HCEC 1CT (cell line): Measurements from ENCODE around the gene PPFIA4.
"Not testable (repeated sequence)": the region's sequence is repeated elsewhere in the genome, so short reads cannot be mapped to it uniquely, and the experiment has no call there.

ENCODE experiments used
- DNase-seq: peaks from one replicate; pipeline ENCODE4 v3.0.0-alpha.2; 2017

The PPFIA4 gene

DNA sequence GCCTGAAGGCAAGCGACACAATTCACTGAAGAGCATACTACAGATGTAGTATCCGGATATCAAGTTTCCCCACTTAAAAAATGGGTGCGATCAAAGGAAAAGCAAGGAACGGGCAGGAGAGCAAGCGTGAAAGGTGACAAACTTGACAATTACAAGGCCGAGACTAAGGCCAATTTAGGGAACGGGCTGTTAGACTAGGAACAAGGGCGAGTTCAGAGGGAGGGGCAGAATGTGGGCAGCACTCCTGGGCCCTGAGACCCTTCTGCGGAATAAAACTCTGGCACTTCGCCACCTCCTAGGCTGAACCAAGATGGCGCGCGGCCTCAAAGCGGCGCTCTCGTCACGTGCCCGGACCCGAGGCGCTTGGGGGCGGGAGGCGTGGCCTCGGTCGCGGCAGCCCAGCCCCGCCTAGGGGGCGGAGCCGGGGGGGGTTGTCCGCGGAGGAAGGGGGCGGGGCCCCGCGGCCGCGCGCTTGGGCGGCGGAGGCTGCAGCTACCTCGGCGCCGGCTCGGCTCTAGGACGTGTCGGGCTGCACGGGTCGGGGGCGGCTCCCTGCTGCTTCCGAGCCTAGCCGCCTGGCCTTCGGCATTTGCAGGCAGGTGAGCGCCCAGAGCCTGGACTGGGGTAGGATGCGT is at the start of gene PPFIA4:
PPFIA4 (plus strand) TSS at position 461 of the 635 bp plus-strand sequence. CDS start 12,518 bp downstream, outside the sequence.
- peak; percentile 74 for DNase-seq

DNA sequence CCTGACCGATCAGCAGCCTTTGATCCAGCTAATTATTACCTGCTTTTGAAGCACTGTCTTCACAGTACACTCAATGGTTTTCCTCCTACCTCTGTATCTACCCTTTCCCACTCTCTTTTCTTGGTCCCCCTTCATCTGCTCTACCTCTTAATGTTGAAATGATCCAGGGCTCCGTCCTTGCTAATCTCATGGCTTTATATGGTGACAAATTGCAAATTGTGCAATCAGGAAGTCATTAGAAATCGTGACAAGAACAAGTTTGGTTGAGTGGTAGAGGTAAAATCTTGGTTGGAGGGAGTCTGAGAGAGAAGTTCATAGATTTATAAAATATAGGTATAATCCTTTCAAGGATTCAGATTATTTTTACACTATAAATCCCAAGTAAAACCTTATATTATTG is 49.7 kb upstream of the PPFIA4 start:
- DNase-seq, result no peak

DNA sequence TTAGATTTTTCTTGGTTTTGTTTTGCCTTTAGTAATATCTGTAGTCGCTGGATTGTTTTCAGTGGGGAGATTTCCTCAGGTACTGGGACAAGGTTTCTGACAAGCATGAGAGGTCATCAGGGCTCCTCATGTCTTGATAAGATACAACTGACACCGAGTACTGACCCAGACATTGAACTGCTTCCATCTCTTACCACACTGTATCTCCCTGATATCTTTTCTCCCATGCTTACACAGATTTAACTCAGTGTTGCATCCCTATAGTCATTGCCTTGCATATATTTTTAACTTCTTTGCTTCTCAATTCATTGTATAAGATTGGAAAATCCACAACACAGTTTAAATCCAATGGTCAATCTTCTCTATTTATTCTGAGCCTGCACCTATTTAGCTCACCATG is 46.8 kb upstream of the PPFIA4 start:
- no peak for DNase-seq

DNA sequence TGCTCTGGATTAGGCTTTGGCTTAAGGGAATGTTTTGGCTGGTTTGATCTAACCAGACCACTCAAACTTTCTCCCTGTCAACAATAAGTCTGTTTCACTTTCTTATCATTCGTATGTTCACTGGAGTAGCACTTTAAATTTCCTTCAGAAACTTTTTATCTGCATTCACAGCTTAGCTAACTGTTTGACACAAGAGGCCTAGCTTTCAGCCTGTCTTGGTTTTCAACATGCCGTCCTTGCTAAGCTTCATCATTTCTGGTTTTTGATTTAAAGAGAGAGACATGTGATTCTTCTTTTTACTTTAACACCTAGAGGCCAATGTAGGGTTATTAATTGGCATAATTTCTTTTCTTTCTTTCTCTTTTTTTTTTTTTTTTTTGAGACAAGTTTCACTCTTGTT is 44.4 kb upstream of the PPFIA4 start:
- no peak for DNase-seq

DNA sequence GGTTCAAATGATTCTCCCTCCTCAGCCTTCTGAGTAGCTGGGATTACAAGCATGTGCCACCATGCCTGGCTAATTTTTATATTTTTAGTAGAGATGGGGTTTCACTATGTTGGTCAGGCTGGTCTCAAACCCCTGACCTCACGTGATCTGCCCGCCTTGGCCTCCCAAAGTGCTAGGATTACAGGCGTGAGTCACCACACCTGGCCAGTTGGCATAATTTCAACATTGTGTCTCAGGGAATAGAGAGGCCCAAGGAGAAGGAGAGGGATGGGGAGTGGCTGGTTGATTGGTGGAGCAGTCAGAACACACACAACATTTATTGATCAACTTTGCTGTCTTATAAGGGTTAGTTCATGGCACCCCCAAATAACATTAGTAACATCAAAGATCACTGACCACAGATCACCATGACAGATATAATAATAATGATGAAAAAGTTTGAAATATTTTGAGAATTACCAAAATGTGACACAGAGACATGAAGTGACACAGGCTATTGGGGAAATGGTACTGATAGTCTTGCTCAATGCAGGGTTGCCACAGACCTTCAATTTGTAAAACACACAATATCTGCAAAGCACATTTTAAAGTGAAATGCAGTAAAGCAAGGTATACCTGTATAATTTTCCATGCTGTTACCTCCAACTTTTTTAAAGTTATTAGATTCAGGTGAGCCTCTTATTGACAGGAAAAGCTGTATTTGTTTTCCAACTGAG is 43.4 kb upstream of the PPFIA4 start:
- no peak for DNase-seq

DNA sequence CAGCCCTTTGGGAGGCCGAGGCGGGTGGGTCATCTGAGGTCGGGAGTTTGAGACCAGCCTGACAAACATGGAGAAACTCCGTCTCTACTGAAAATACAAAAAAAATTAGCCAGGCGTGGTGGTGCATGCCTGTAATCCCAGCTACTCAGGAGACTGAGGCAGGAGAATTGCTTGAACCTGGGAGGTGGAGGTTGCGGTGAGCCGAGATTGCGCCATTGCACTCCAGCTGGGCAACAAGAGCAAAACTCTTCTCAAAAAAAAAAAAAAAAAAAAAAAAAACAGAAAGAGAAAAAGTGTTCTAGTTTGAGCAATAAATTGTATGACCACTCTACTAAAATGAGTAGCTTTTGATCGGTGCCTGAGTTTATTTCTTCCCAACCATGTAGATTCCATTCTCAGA is 40.2 kb upstream of the PPFIA4 start:
- not testable (repeated sequence) for DNase-seq

DNA sequence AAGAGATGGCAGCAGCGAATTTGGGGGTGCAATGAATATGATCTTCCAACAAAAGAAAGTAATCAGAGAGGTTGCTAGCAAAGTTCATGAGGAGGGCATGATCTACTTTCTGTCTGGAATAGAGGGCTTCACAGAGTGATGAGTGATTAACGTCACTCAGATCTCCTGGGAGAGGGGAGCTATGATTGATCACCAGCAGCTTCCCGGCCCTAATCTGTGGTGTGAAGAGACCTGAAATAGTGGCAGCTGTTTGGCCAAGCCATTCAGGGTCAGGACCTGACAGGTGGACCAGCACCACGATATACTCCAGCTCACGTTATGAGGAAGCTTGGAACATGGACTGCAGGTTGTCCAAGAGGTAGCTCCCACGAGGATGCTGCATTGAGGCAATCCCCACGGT is 39.0 kb upstream of the PPFIA4 start:
- no peak for DNase-seq

DNA sequence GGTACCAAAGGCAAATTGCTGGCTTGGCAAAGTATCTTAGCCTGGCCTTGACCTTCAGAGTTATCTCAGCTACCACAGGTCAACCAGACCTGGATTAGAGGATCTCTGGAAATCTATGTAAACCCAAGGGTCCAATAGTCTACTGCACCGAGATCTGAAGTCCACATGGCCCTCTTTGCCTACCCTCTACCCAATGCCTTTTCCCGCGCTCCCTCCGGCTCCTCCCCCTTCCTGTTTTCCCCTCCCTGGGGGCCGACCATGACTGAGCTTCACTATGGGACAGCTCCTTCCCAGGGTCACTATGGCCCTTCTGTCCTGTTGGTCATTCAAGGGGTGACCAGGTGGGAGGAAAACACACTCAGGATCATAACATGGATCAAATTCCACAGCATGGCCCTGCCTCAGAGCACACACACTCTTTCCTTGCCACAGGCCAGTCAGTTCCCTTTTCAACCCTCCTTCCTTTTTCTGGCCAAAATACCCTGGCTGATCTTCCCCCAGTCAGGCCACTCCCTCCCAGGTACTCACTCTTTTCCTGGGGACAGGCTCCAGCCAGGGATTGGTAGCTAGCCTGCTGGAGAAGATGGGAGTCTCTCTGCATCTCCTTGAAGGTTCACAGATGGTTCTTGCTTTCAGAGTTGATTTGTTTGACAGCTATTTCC is 38.2 kb upstream of the PPFIA4 start:
- DNase-seq, result no peak

DNA sequence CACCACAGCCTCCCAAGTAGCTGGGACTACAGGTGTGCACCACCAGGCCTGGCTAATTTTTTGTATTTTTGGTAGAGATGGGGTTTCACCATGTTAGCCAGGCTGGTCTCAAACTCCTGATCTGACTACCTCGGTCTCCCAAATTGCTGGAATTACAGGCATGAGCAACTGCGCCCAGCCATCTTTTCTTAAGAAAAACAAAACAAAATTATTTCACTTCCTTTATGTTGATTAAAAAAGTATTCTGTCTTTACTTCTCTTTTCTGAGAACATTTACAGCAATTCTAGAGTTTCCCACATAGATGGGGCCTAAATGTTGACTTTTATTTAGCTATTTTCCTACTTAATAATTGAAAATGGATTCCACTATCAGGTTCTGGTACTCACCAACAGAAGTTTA is 36.4 kb upstream of the PPFIA4 start:
- DNase-seq, result no peak

DNA sequence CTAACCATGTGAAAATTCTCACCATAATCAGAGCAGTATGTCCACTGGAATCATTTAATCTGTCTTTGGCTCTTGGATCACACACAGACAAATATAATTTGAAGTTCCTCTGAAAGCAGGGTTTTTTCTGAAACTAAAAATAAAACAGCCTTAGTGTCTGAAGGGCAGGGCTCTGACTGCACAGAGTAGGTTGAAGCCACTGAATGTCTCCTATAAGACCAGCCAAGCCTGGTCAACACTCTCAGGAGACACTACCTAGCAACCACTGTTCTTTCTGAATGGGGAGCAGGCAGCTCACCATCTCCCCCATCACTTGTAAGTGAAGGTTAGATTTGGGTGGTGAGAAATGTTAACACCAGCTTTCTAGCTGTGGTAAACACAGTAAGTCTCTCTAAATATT is 35.2 kb upstream of the PPFIA4 start:
- DNase-seq, result no peak

DNA sequence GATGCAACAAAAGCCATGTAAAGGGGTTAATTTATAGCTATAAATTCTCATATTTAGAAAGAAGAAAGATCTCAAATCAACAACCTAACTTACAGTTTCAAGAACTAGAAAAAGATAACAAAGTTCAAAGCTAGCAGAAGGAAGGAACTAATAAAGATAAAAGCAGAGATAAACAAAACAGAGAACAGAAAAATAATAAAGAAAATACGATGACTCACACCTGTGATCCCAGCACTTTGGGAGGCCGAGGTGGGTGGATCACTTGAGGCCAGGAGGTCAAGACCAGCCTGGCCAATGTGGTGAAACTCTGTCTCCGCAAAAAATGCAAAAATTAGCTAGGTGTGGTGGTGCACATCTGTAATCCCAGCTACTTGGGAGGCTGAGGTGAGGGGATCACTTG is 31.5 kb upstream of the PPFIA4 start:
- DNase-seq, result no peak

DNA sequence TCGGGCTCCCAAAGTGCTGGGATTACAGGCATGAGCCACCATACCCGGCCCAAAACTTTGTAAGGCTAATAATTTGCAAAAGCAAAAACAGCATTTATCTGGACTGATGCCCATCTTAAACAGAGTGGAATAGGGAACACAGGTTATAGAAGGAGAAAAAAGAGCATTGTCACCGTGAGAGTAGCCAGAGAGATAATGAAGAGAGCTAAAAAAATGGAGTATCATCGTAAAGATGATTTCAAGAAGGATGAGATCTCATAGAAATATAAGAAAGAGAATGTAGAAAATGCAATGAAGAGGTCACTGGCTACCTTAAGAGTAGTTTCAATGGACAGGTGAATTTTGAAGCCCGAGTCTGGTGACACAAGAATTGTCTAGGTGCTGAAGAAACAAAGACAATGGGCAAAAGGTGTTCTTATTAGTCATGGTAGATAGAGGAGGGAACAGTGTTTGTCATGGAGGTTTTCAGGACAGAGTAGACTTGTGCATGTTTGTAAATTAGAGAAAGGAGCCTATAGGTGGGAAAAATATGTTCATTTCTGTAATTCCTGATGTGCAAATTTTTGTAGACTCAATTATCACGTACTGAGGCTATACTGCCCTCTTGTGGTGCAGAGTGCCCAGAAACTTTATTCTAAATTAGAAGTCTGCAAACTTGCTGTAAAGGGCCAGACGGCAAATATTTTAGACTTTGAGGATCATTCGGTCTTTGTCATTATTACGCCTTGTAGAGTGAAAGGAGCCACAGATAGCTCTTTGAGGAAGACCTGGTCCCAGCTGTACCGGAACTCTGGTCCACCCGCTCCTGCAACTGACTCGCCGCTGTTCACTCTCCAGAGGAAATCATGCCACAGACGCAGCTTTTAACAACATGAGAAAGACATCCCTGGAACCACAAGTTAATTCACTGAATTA is 27.2 kb upstream of the PPFIA4 start:
- DNase-seq, result peak; percentile 31

DNA sequence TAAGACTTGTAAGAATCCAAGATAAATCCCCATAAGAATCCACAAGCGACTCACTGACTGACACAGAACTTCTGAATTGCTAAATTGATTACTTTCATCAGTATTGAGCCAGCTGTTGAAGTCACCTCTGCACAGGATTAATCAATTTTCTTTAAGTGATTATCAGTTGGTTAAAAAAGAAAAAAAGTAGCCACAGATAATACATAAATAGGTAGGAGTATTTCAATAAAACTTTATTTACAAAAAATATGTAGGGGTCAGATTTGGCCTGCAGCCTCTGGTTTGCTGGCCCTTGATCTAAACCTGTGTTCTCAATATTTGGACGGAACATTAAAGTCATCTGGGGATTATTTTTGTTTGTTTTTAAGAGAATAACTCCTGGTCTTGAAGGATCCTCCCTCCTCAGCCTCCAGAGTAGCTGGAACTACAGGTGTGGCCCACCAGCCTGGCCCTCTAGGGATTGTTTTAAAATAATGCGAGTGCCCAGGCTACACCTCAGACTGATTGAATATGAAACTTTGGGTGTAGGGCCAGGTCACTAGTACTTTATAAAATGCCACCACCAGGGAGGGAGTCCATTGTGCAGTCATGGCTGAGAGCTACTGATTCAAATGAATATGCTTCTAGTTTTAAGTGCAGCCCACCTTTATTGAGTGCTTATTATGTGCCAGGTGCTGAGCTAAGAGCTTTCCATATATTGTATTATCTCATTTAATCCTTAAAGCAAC is 25.9 kb upstream of the PPFIA4 start:
- no peak for DNase-seq

DNA sequence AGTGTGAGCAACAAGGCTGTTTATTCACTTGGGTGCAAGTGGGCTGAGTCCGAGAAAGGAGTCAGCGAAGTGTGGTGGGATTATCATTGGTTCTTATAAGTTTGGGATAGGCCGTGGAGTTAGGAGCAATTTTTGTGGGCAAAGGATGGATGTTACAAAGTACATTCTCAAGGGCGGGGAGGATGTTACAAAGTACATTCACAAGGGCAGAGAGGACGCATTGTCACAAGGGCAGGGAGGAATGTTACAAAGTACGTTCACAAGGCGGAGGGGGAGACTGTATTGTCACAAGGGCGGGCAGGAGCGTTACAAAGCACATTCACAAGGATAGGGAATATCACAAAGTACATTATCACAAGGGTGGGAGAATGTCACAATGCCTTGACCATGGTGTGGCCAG is 24.3 kb upstream of the PPFIA4 start:
- DNase-seq, result no peak

DNA sequence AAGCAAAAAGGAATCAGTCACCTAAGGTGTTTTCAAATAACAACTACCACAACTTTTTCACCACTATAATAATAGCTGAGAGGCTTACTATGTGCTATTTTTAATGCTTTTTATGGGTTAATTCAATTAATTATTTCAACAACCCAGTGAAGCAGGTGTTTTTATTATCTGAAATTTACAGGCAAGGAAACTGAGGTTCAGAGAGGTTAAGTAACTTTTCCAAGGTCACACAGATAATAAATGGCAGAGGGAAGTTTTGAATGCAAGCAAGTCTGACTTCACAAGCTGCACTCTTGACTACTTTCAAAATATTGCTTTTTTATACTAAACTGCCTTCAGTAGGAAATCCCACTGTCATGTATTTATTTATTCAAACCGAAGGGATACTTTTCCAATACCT is 23.3 kb upstream of the PPFIA4 start:
- no peak for DNase-seq

DNA sequence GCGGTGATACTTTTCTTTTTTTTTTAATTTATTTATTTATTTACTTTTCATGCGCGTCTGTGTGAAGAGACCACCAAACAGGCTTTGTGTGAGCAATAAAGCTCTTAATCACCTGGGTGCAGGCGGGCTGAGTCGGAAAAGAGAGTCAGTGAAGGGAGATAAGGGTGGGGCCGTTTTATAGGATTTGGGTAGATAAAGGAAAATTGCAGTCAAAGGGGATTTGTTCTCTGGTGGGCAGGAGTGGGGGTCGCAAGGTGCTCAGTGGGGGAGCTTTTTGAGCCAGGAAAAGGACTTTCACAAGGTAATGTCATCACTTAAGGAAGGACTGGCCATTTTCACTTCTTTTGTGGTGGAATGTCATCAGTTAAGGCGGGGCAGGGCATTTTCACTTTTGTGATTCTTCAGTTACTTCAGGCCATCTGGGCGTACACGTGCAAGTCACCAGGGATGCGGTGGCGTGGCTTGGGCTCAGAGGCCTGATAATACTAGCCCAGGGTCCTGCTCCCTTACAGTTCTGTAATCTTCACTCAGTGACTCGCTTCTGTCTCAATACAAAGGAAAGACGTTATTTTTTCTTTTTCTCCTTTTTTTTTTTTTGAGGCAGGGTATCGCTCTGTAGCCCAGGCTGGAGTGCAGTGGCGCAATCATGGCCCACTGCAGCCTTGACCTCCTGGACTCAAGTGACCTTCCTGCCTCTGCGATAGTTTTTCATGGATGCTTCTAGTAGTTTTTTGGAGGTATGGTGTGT is 20.7 kb upstream of the PPFIA4 start:
- not testable (repeated sequence) for DNase-seq

DNA sequence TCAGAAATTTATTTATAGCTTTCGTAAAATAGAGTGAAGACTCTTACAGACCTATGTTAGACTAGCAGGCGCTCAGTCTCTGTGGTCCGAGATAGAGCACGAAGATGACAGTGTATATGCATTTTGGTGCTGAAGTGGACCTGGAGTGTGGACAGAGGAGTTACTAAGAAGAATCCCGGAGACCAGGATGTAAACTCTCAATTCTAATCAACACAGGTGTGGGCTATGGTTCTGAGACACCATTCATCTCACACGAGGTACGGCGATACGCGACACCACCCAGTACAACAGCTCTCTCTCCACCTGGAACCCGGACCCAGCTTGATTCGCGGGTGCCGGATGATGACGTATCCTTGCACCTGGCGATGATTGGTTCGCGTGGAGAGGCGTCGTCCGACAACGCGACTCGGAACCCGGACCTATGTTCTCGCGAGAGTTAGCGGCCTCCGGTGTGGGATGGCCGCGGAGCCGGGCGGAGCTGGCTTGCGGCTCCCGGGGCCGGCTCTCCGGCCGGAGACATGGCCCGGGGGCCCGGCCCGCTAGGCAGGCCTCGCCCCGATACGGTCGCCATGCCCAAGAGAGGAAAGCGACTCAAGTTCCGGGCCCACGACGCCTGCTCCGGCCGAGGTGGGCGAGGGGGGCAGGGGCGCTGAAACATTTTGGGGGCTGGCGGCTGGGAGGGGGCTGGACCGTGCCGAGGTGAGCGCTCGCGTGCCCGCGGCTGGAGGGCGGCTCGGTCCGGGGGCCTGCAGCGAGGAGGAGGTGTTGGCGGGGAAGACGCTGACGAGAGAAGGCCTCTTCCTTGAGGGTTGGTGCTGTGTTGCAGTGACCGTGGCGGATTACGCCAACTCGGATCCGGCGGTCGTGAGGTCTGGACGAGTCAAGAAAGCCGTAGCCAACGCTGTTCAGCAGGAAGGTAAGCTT is 19.1 kb upstream of the PPFIA4 start, which contains the start of gene TMEM183A:
TMEM183A (plus strand) TSS at position 427 of the 924 bp plus-strand sequence; CDS start at position 519, 92 bp downstream.
- peak; percentile 96 for DNase-seq

DNA sequence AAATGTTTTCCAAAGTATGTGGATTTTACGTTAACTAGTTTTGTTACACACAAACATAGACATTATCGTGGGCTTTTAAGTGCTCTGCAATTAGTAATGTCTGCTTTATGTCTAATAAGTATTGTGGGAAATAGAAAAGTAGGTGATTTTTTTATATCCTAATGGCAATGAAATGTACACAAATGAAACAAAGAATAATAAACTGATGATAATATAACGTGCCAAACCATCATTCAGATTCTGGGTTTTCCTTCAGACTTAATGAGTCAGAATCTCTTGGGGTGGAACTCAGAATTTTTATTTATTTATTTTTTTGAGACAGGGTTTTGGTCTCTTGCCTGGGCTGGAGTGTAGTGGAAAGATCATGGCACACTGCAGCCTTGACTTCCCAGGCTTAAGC is 17.1 kb upstream of the PPFIA4 start:
- no peak for DNase-seq

DNA sequence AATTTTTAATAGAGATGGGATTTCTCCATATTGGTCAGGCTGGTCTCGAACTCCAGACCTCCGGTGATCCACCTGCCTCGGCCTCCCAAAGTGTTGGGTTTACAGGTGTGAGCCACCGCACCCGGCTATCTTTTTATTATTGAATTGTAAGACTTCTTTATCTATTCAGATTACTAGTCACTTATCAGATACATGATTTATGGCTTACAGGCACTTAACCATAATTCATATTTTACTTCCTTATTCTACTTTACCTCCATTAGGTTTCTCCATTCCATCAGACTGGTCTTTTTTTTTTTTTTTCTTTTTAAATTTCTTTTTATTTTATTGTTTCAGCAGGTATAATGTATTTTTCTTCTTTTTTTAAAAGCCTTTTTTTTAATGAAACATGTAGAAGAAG is 14.7 kb upstream of the PPFIA4 start:
- no peak for DNase-seq

DNA sequence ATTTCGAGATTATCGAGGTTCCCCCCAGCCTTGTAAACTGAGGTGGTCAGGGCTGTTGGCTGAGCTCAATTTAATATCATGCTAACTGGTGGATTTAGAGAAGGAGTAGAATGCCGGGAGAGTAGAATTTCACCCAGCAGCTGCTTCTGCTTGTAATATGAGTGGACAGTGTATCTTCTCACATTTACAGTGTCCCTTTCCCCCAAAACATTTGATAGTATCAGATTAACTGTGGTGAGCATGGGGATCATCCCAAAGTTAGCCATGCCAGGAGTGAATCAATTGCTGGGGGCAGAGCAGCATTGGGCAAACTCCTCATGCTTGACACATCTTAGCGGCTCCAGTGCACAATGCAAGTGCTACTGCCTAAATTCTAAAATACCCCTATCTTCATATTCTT is 9.2 kb upstream of the PPFIA4 start:
- DNase-seq, result no peak
